Caco-2 (cell line): ENCODE results near the gene HTT. TPM values are rescaled to one million over a fixed set of nuclear protein-coding genes. Genes with fewer than 3 reads are reported as not detected.

Source experiments
- BruUV-seq: library from RNA; stranded (reverse); fragments of 400-500 nt; replicated peaks from 2 replicates; lab custom pipeline; 2021; lab: Mats Ljungman, UMichigan
- CTCF ChIA-PET: fragments of 300-600 bp; sonication (Branson Sonifier 250); formaldehyde crosslinking; loops from one replicate; lab custom pipeline; 2022; ENCODE audit warnings: antibody characterized with exemption; lab: Charles Lee
- POLR2A ChIA-PET: fragments of 300-600 bp; sonication (Branson Sonifier 250); formaldehyde crosslinking; loops from one replicate; lab custom pipeline; 2022; ENCODE audit warnings: antibody characterized with exemption; lab: Charles Lee
- DNase-seq, 2 experiments: peaks; one replicate each; pipeline versions ENCODE4 v3.0.0 to v3.0.0-alpha.2; 2020 to 2022
- H3K27me3 ChIP-seq: replicated peaks from 2 replicates; pipeline ENCODE4 v1.6.0; 2011; ENCODE audit warnings: low read length; ENCODE audit not compliant: control insufficient read depth, insufficient read depth
- H3K36me3 ChIP-seq: 2 replicates; pipeline ENCODE4 v1.5.1; 2011; ENCODE audit warnings: low read length; ENCODE audit not compliant: control insufficient read depth, insufficient read depth
- H3K4me1 ChIP-seq: fragments of 250-450 bp; sonication (Bioruptor Pico); 2 replicates; pipeline ENCODE4 v1.5.1; 2020; ENCODE audit warnings: mild to moderate bottlenecking
- H3K4me3 ChIP-seq: 2 replicates; pipeline ENCODE4 v1.5.1; 2011; ENCODE audit warnings: low read depth, mild to moderate bottlenecking, control low read depth, low read length
- H3K9me3 ChIP-seq: fragments of 250-450 bp; sonication (Bioruptor Pico); 2 replicates; pipeline ENCODE4 v1.5.1; 2020; ENCODE audit warnings: mild to moderate bottlenecking, moderate library complexity
- H3K27ac Mint-ChIP-seq: one replicate; pipeline ENCODE4 v1.8.0; 2022; ENCODE audit warnings: mixed read lengths; ENCODE audit not compliant: unreplicated experiment
- H3K27me3 Mint-ChIP-seq: one replicate; pipeline ENCODE4 v1.8.0; 2022; ENCODE audit warnings: mixed read lengths; ENCODE audit not compliant: insufficient read depth, unreplicated experiment
- H3K36me3 Mint-ChIP-seq: one replicate; pipeline ENCODE4 v1.8.0; 2022; ENCODE audit warnings: mild to moderate bottlenecking, mixed read lengths; ENCODE audit not compliant: insufficient read depth, unreplicated experiment
- H3K4me1 Mint-ChIP-seq: one replicate; pipeline ENCODE4 v1.8.0; 2022; ENCODE audit warnings: low read depth, mixed read lengths; ENCODE audit not compliant: unreplicated experiment
- H3K4me3 Mint-ChIP-seq: one replicate; pipeline ENCODE4 v1.8.0; 2022; ENCODE audit warnings: mild to moderate bottlenecking, moderate library complexity, mixed read lengths; ENCODE audit not compliant: unreplicated experiment
- H3K9me3 Mint-ChIP-seq: one replicate; pipeline ENCODE4 v1.8.0; 2022; ENCODE audit warnings: mixed read lengths; ENCODE audit not compliant: unreplicated experiment
- intact Hi-C: fragments of 100-400 bp; cut with micrococcal nuclease; formaldehyde crosslinking; loops from one replicate; pipeline ENCODE4 v1.10.0; 2022; ENCODE audit not compliant: unreplicated experiment
- total RNA-seq: library from RNA; stranded (reverse); gene quantifications from 2 replicates; pipeline ENCODE4 v1.2.3, GENCODE V29; 2022
- TF ChIP-seq, protein P1 (sequence below), 2 experiments: fragments of 200-600 bp in 1 of 2; IDR thresholded peaks; 1 replicate in 1 of 2; 2 replicates in 1 of 2; pipeline versions ENCODE4 v1.5.1 to v1.8.0; 2011 to 2022; ENCODE audit warnings: antibody characterized with exemption in 1 of 2, control low read depth in 1 of 2, inconsistent platforms in 1 of 2, low read depth in 1 of 2, low read length in 1 of 2, mild to moderate bottlenecking in 1 of 2, moderate library complexity in 1 of 2; ENCODE audit not compliant: insufficient read depth in 1 of 2, severe bottlenecking in 1 of 2, unreplicated experiment in 1 of 2

Gene HTT
- total RNA-seq, 1 experiment from 2014 or later, result 63.3 TPM

DNA sequence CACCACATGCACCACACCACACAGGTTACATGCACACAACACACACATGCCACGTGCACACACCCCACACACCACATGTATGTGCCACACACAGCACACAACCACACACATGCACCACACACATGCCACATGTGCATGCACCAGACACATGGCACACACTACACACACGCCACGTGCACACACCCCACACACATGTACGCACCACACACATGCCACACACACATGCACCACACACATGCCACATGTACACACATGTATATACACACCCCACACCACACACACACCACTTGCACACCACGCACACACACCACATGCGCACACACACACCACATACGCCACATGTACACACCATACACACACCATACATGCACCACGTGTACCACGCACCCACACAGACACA, 154.8 kb downstream of the HTT start:
- Mint-ChIP-seq H3K27ac (no peak overlapping the region), H3K36me3 (peaks cover 58% of the 10 kb centered on the region), H3K4me1 (no peaks in the 10 kb centered on the region), H3K4me3 (no peak overlapping the region), H3K9me3 (no peaks in the 10 kb centered on the region), H3K27me3 (no peaks in the 10 kb centered on the region)
- TF ChIP-seq, protein P1, sequence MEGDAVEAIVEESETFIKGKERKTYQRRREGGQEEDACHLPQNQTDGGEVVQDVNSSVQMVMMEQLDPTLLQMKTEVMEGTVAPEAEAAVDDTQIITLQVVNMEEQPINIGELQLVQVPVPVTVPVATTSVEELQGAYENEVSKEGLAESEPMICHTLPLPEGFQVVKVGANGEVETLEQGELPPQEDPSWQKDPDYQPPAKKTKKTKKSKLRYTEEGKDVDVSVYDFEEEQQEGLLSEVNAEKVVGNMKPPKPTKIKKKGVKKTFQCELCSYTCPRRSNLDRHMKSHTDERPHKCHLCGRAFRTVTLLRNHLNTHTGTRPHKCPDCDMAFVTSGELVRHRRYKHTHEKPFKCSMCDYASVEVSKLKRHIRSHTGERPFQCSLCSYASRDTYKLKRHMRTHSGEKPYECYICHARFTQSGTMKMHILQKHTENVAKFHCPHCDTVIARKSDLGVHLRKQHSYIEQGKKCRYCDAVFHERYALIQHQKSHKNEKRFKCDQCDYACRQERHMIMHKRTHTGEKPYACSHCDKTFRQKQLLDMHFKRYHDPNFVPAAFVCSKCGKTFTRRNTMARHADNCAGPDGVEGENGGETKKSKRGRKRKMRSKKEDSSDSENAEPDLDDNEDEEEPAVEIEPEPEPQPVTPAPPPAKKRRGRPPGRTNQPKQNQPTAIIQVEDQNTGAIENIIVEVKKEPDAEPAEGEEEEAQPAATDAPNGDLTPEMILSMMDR (IDR thresholded peaks at IDR 0.05; ENCODE audit: insufficient read depth in 1 of 2, low read depth in 1 of 2, low read length in 1 of 2, severe bottlenecking in 1 of 2, unreplicated experiment in 1 of 2), result no peak
- H3K9me3 ChIP-seq, result no peaks in the 10 kb centered on the region
- POLR2A ChIA-PET, result no interaction called here
- intact Hi-C loops, result no loop called here
- H3K36me3 ChIP-seq, result peaks cover 5% of the 10 kb centered on the region; the same call in 1 of the 2 replicates
- H3K27me3 ChIP-seq, result no peaks in the 10 kb centered on the region
- H3K4me3 ChIP-seq, result no peak overlapping the region
- no TSS peak for BruUV-seq
- no peak for DNase-seq
- CTCF ChIA-PET, result no interaction called here
- H3K4me1 ChIP-seq, result no peaks in the 10 kb centered on the region

DNA sequence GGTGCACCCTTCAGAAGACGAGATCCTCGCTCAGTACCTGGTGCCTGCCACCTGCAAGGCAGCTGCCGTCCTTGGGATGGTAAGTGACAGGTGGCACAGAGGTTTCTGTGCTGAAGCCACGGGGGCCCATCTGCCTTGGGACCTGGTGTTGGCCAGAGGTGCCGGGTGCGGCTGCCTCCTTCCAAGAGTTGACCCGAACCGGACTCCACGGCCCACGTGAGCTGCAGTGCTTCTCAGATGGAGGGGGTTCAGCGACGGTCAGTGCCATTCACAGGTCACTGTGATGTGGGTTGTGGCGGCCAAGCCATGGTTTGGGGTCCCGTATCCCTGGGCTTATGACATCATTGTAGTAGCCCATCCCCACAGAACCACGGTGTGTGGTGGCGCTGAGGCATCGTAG, 155.5 kb downstream of the HTT start:
- no peaks in the 10 kb centered on the region for H3K9me3 ChIP-seq
- DNase-seq, result no peak
- H3K27ac Mint-ChIP-seq, result no peak overlapping the region
- no peaks in the 10 kb centered on the region for H3K9me3 Mint-ChIP-seq
- no peaks in the 10 kb centered on the region for H3K4me1 ChIP-seq
- no peaks in the 10 kb centered on the region for H3K4me1 Mint-ChIP-seq
- intact Hi-C loops, result no loop called here
- H3K4me3 ChIP-seq, result no peak overlapping the region
- peaks cover 59% of the 10 kb centered on the region for H3K36me3 Mint-ChIP-seq
- TF ChIP-seq, protein P1 (IDR thresholded peaks at IDR 0.05; ENCODE audit: insufficient read depth in 1 of 2, low read depth in 1 of 2, low read length in 1 of 2, severe bottlenecking in 1 of 2, unreplicated experiment in 1 of 2), result no peak
- BruUV-seq, result no TSS peak
- no peaks in the 10 kb centered on the region for H3K27me3 ChIP-seq
- CTCF ChIA-PET, result no interaction called here
- no peak overlapping the region for H3K4me3 Mint-ChIP-seq
- peaks cover 5% of the 10 kb centered on the region; the same call in 1 of the 2 replicates for H3K36me3 ChIP-seq
- POLR2A ChIA-PET, result no interaction called here
- no peaks in the 10 kb centered on the region for H3K27me3 Mint-ChIP-seq

DNA sequence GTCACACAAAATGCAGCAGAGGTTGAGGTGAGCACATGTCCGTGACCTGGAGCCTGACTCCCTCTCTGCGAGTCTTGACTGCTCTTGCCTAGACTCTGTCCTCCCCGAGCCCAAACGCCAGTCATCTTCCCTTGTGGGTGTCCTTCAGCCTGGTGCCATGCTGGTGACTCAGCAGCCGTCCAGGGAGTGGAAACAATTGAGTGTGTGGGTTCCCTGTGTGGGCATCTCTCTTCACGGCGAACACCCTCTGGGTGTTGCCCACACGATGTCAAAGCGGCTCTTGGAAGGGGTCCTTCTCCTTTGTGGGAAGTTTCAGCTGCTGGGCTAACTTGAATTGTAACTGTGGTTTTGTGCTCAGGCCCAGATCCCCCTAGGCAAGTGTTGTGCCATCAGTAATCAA, 157.0 kb downstream of the HTT start:
- no peak overlapping the region for H3K4me3 ChIP-seq
- intact Hi-C loops, result no loop called here
- ChIA-PET POLR2A (no interaction called here), CTCF (no interaction called here)
- Mint-ChIP-seq H3K9me3 (no peaks in the 10 kb centered on the region), H3K36me3 (peaks cover 61% of the 10 kb centered on the region), H3K27me3 (no peaks in the 10 kb centered on the region), H3K4me3 (no peak overlapping the region), H3K4me1 (no peaks in the 10 kb centered on the region), H3K27ac (no peak overlapping the region)
- TF ChIP-seq, protein P1 (IDR thresholded peaks at IDR 0.05; ENCODE audit: insufficient read depth in 1 of 2, low read depth in 1 of 2, low read length in 1 of 2, severe bottlenecking in 1 of 2, unreplicated experiment in 1 of 2), result no peak
- H3K4me1 ChIP-seq, result no peaks in the 10 kb centered on the region
- H3K9me3 ChIP-seq, result no peaks in the 10 kb centered on the region
- H3K36me3 ChIP-seq, result peaks cover 5% of the 10 kb centered on the region; the same call in 1 of the 2 replicates
- no peak for DNase-seq
- no peaks in the 10 kb centered on the region for H3K27me3 ChIP-seq
- BruUV-seq, result no TSS peak
